ENCODE measurements around the gene CYP1A1. TPM values are rescaled to one million over a fixed set of nuclear protein-coding genes. Genes with fewer than 3 reads are reported as not detected.
A peak's percentile ranks its signal among the peaks of the same experiment; 100 is the strongest.

Gene CYP1A1
- total RNA-seq (under 1 TPM in 3 of 5 donors, not detected in 2; 0.37 to 0.58 (median 0.43) TPM), polyA plus RNA-seq (under 1 TPM in 1 of 3 donors, not detected in 2; 0.20 TPM)
- long read RNA-seq, donor 1, result 0 reads
- long read RNA-seq, donor 2, result 0 reads
- long read RNA-seq, donor 3, result 0 reads
- long read RNA-seq, donor 4, result 0 reads
- long read RNA-seq, donor 5, result 0 reads
- long read RNA-seq, donor 6, result 0 reads
- long read RNA-seq, donor 7, result 0 reads
- long read RNA-seq, donor 8, result 0 reads
- long read RNA-seq, donor 9, result 0 reads
- long read RNA-seq, donor 10, result 0 reads

- H3K27ac ChIP-seq, result peak within 1 kb of the TSS in 4 of 5 donors; percentile 15 to 61 (median 25)
- H3K4me3 ChIP-seq, result peak within 1 kb of the TSS; percentile 59 to 74 (median 63)
- no peaks in the 10 kb centered on the region for H3K9me3 ChIP-seq
- peak; percentile 61 for DNase-seq
- H3K27me3 ChIP-seq, result peaks cover 0 to 56% (median 9%) of the 10 kb centered on the region in 3 donors
- TF ChIP-seq POLR2AphosphoS5 (IDR thresholded peaks at IDR 0.05) (no peak), CTCF (IDR thresholded peaks at IDR 0.05) (no peak), POLR2A (IDR thresholded peaks at IDR 0.05) (no peak), EP300 (IDR thresholded peaks at IDR 0.05) (no peak)
- intact Hi-C loops (cut with DNase I; ENCODE audit: low total_unique reads), result no loop called here
- H3K4me1 ChIP-seq, result peaks cover 10 to 21% (median 18%) of the 10 kb centered on the region in 4 donors
- 0 to 3% (median 2%) methylated on average over 5 to 10 of the region's 10 CpGs for WGBS, 5 donors
- H3K36me3 ChIP-seq, result no peaks in the 10 kb centered on the region
Observed at GRCh38 chr15:74725225-74725774, at the start of gene CYP1A1. TSS of gene CYP1A1 (minus strand) at chr15:74725528. CDS start at chr15:74723097, 2,431 bp downstream.

- DNase-seq, result peak in 1 of 2 donors; percentile 61
- H3K4me3 ChIP-seq, result no peak overlapping the region
- intact Hi-C loops (cut with DNase I; ENCODE audit: low total_unique reads), result loop anchor here (5.0 kb wide), 2 partner anchors 64 to 179 kb away; no protein-coding TSS in a partner anchor
- H3K27ac ChIP-seq, result peak overlapping the region in 1 of 5 donors; percentile 36
- no peaks in the 10 kb centered on the region for H3K36me3 ChIP-seq
- TF ChIP-seq POLR2A (IDR thresholded peaks at IDR 0.05), result no peak
- no peak for TF ChIP-seq EP300 (IDR thresholded peaks at IDR 0.05)
- no peak for TF ChIP-seq POLR2AphosphoS5 (IDR thresholded peaks at IDR 0.05)
- no peak for TF ChIP-seq CTCF (IDR thresholded peaks at IDR 0.05)
- peaks cover 0 to 7% (median 0%) of the 10 kb centered on the region in 3 donors for H3K27me3 ChIP-seq
- H3K4me1 ChIP-seq, result peaks cover 0 to 50% (median 31%) of the 10 kb centered on the region in 4 donors
- 40 to 60% (median 44%) methylated on average over 5 of the region's 5 CpGs for WGBS, 5 donors
- no peaks in the 10 kb centered on the region for H3K9me3 ChIP-seq
Observed at GRCh38 chr15:74773731-74774252, 48.5 kb upstream of the CYP1A1 start.

- TF ChIP-seq CTCF (IDR thresholded peaks at IDR 0.05) (no peak), POLR2A (IDR thresholded peaks at IDR 0.05) (no peak), POLR2AphosphoS5 (IDR thresholded peaks at IDR 0.05) (no peak), EP300 (IDR thresholded peaks at IDR 0.05) (no peak)
- no peak for DNase-seq
- peak overlapping the region in 1 of 5 donors; percentile 36 for H3K27ac ChIP-seq
- no peak overlapping the region for H3K4me3 ChIP-seq
- H3K9me3 ChIP-seq, result no peaks in the 10 kb centered on the region
- peaks cover 0 to 9% (median 0%) of the 10 kb centered on the region in 3 donors for H3K27me3 ChIP-seq
- 63 to 74% (median 70%) methylated on average over 5 of the region's 5 CpGs for WGBS, 5 donors
- H3K36me3 ChIP-seq, result no peaks in the 10 kb centered on the region
- peaks cover 0 to 46% (median 33%) of the 10 kb centered on the region in 4 donors for H3K4me1 ChIP-seq
- intact Hi-C loops (cut with DNase I; ENCODE audit: low total_unique reads), result loop anchor here (5.0 kb wide), 2 partner anchors 64 to 179 kb away; no protein-coding TSS in a partner anchor
Observed at GRCh38 chr15:74773329-74773728, 48.0 kb upstream of the CYP1A1 start.

- DNase-seq, result no peak
- Histone ChIP-seq H3K27ac (no peak overlapping the region), H3K9me3 (no peaks in the 10 kb centered on the region), H3K4me3 (no peak overlapping the region), H3K36me3 (no peaks in the 10 kb centered on the region), H3K27me3 (peaks cover 0 to 18% (median 0%) of the 10 kb centered on the region in 3 donors), H3K4me1 (peaks cover 0 to 21% (median 18%) of the 10 kb centered on the region in 4 donors)
- 40 to 74% (median 58%) methylated on average over 3 to 4 of the region's 4 CpGs for WGBS, 5 donors
- no peak for TF ChIP-seq POLR2AphosphoS5 (IDR thresholded peaks at IDR 0.05)
- TF ChIP-seq POLR2A (IDR thresholded peaks at IDR 0.05), result no peak
- no peak for TF ChIP-seq EP300 (IDR thresholded peaks at IDR 0.05)
- TF ChIP-seq CTCF (IDR thresholded peaks at IDR 0.05), result no peak
- intact Hi-C loops (cut with DNase I; ENCODE audit: low total_unique reads), result loop anchor here (5.0 kb wide), 2 partner anchors 67 to 182 kb away; no protein-coding TSS in a partner anchor
Observed at GRCh38 chr15:74770211-74770903, 45.0 kb upstream of the CYP1A1 start.

Measured in stomach (tissue), 19 donors.